ENCODE data around the gene PREB.

The PREB gene

DNA sequence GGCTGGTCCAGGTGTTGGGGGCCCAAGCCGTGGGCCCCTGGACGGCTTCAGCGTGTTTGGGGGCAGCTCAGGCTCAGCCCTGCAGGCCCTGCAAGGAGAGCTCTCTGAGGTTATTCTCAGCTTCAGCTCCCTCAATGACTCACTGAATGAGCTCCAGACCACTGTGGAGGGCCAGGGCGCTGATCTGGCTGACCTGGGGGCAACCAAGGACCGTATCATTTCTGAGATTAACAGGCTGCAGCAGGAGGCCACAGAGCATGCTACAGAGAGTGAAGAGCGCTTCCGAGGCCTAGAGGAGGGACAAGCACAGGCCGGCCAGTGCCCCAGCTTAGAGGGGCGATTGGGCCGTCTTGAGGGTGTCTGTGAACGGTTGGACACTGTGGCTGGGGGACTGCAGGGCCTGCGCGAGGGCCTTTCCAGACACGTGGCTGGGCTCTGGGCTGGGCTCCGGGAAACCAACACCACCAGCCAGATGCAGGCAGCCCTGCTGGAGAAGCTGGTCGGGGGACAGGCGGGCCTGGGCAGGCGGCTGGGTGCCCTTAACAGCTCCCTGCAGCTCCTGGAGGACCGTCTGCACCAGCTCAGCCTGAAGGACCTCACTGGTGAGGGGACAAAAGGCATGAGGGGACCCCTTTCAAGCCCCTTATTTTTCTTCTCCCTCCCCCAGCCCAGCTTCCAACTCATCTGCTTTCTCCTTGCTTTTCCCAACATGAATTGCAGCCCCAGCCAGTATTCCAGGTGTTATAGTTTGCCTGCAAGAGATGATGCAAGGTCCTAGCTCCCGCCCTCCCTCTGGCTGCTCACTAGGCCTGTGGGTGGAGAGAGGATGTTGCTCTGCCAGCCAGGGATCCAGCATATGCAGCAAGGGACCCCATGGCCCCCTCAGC, 50.8 kb downstream of the PREB start:
- in situ Hi-C loops (cut with MboI; ENCODE audit: low sequenced_read_pairs): no loop called here

DNA sequence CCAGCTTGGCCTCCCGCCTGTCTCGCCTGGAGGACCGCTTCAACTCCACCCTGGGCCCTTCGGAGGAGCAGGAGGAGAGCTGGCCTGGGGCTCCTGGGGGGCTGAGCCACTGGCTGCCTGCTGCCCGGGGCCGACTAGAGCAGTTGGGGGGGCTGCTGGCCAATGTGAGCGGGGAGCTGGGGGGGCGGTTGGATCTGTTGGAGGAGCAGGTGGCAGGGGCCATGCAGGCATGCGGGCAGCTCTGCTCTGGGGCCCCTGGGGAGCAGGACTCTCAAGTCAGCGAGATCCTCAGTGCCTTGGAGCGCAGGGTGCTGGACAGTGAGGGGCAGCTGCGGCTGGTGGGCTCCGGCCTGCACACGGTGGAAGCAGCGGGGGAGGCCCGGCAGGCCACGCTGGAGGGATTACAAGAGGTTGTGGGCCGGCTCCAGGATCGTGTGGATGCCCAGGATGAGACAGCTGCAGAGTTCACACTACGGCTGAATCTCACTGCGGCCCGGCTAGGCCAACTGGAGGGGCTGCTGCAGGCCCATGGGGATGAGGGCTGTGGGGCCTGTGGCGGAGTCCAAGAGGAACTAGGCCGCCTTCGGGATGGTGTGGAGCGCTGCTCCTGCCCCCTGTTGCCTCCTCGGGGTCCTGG, 51.5 kb downstream of the PREB start:
- in situ Hi-C loops (cut with MboI; ENCODE audit: low sequenced_read_pairs): no loop called here

DNA sequence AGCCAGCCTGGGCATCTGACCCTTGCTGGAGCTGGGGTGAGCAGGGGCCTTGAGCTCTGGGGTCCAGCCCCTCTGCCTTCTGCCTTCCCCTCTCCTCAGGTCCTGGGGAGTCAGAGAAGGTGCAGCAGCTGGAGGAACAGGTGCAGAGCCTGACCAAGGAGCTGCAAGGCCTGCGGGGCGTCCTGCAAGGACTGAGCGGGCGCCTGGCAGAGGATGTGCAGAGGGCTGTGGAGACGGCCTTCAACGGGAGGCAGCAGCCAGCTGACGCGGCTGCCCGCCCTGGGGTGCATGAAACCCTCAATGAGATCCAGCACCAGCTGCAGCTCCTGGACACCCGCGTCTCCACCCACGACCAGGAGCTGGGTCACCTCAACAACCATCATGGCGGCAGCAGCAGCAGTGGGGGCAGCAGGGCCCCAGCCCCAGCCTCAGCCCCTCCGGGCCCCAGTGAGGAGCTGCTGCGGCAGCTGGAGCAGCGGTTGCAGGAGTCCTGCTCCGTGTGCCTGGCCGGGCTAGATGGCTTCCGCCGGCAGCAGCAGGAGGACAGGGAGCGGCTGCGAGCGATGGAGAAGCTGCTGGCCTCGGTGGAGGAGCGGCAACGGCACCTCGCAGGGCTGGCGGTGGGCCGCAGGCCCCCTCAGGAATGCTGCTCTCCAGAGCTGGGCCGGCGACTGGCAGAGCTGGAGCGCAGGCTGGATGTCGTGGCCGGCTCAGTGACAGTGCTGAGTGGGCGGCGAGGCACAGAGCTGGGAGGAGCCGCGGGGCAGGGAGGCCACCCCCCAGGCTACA, 52.3 kb downstream of the PREB start:
- in situ Hi-C loops (cut with MboI; ENCODE audit: low sequenced_read_pairs): no loop called here
